Liver (tissue), 9 donors: Measurements from ENCODE around the gene KNCN. TPM values are rescaled to one million over a fixed set of nuclear protein-coding genes. Genes with fewer than 3 reads are reported as not detected.

Experiments used
- DNase-seq: peaks from one replicate; pipeline ENCODE4 v3.0.0-alpha.2; 2017; ENCODE audit warnings: low spot score
- H3K27ac ChIP-seq, 2 donors: one replicate each; pipeline ENCODE4 v1.7.0; 2013; ENCODE audit warnings: inconsistent platforms in 2 of 2, low read length in 2 of 2, control low read depth in 1 of 2, low read depth in 1 of 2, mild to moderate bottlenecking in 1 of 2
- H3K27me3 ChIP-seq, 4 donors: one replicate each; pipeline versions ENCODE4 v1.6.1 to v1.7.0; 2013; ENCODE audit warnings: low read length in 3 of 4, inconsistent platforms in 1 of 4, mild to moderate bottlenecking in 1 of 4, moderate library complexity in 1 of 4; ENCODE audit not compliant: control insufficient read depth in 4 of 4, insufficient read depth in 4 of 4
- H3K36me3 ChIP-seq, 4 donors: one replicate each; pipeline versions ENCODE4 v1.6.1 to v1.7.0; 2013; ENCODE audit warnings: low read length in 3 of 4, mild to moderate bottlenecking in 3 of 4, low read depth in 1 of 4, moderate library complexity in 1 of 4; ENCODE audit not compliant: control insufficient read depth in 4 of 4, insufficient read depth in 3 of 4
- H3K4me1 ChIP-seq, 4 donors: one replicate each; pipeline versions ENCODE4 v1.6.1 to v1.7.0; 2013; ENCODE audit warnings: low read length in 3 of 4, mild to moderate bottlenecking in 3 of 4, moderate library complexity in 1 of 4; ENCODE audit not compliant: control insufficient read depth in 4 of 4, insufficient read depth in 4 of 4
- H3K4me3 ChIP-seq, 3 donors: one replicate each; pipeline versions ENCODE4 v1.6.1 to v1.7.0; 2013; ENCODE audit warnings: low read length in 3 of 3, control low read depth in 1 of 3, low read depth in 1 of 3, mild to moderate bottlenecking in 1 of 3
- H3K9ac ChIP-seq, 2 donors: one replicate each; pipeline ENCODE4 v1.7.0; 2013; ENCODE audit warnings: low read length in 2 of 2, mild to moderate bottlenecking in 2 of 2, moderate library complexity in 2 of 2, control low read depth in 1 of 2, low read depth in 1 of 2
- H3K9me3 ChIP-seq, 4 donors: one replicate each; pipeline versions ENCODE4 v1.6.1 to v1.7.0; 2013; ENCODE audit warnings: low read length in 3 of 4; ENCODE audit not compliant: control insufficient read depth in 4 of 4
- ATF3 ChIP-seq: IDR thresholded peaks from 2 replicates; pipeline ENCODE4 v1.6.1; 2016; ENCODE audit warnings: antibody characterized with exemption
- CTCF ChIP-seq: fragments of 150-350 bp; IDR thresholded peaks from 2 replicates; pipeline ENCODE4 v1.5.1; 2017; ENCODE audit warnings: improper control_type of control experiment, low read depth, low read length; ENCODE audit not compliant: missing input control
- FOXA1 ChIP-seq: IDR thresholded peaks from 2 replicates; pipeline ENCODE4 v1.6.1; 2016; ENCODE audit warnings: antibody characterized with exemption
- GABPA ChIP-seq, 2 donors: IDR thresholded peaks in 1 of 2; conservative IDR thresholded peaks in 1 of 2; 2 replicates each; pipeline ENCODE4 v1.6.1; 2016; ENCODE audit warnings: antibody characterized with exemption in 2 of 2, mild to moderate bottlenecking in 1 of 2, moderate library complexity in 1 of 2
- HNF4A ChIP-seq, 2 donors: conservative IDR thresholded peaks; 2 replicates each; pipeline ENCODE4 v1.6.1; 2016; ENCODE audit warnings: antibody characterized with exemption in 2 of 2, mild to moderate bottlenecking in 2 of 2
- HNF4G ChIP-seq: IDR thresholded peaks from 2 replicates; pipeline ENCODE4 v1.6.1; 2016; ENCODE audit warnings: antibody characterized with exemption
- JUND ChIP-seq, 2 donors: IDR thresholded peaks; 2 replicates each; pipeline ENCODE4 v1.6.1; 2016; ENCODE audit warnings: antibody characterized with exemption in 2 of 2
- MAX ChIP-seq: IDR thresholded peaks from 2 replicates; pipeline ENCODE4 v1.6.1; 2016; ENCODE audit warnings: antibody characterized with exemption
- NR2F2 ChIP-seq: IDR thresholded peaks from 2 replicates; pipeline ENCODE4 v1.6.1; 2016; ENCODE audit warnings: antibody characterized with exemption
- RAD21 ChIP-seq, 2 donors: IDR thresholded peaks; 2 replicates each; pipeline ENCODE4 v1.6.1; 2016; ENCODE audit warnings: antibody characterized with exemption in 2 of 2, mild to moderate bottlenecking in 2 of 2
- RXRA ChIP-seq, 2 donors: IDR thresholded peaks; 2 replicates each; pipeline ENCODE4 v1.6.1; 2017 to 2018; ENCODE audit warnings: antibody characterized with exemption in 2 of 2, mild to moderate bottlenecking in 1 of 2
- SP1 ChIP-seq: IDR thresholded peaks from 2 replicates; pipeline ENCODE4 v1.6.1; 2018; ENCODE audit warnings: antibody characterized with exemption, mild to moderate bottlenecking
- TAF1 ChIP-seq: conservative IDR thresholded peaks from 2 replicates; pipeline ENCODE4 v1.6.1; 2016; ENCODE audit warnings: antibody characterized with exemption, mild to moderate bottlenecking
- YY1 ChIP-seq: IDR thresholded peaks from 2 replicates; pipeline ENCODE4 v1.6.1; 2016; ENCODE audit warnings: antibody characterized with exemption, mild to moderate bottlenecking
- ZBTB33 ChIP-seq: IDR thresholded peaks from 2 replicates; pipeline ENCODE4 v1.6.1; 2016; ENCODE audit warnings: antibody characterized with exemption
- WGBS: extraction: QIAGEN DNeasy Blood & Tissue Kit; methylation state at CpG from one replicate; pipeline ENCODE4 v1.1.7; 2013; 5-methylcytosine and 5-hydroxymethylcytosine counted together
- polyA plus RNA-seq, 2 donors: library from polyadenylated mRNA; stranded (reverse) in 1 of 2; unstranded in 1 of 2; fragments of 200-250 nt in 1 of 2; fragments of >200 nt in 1 of 2; fragmentation: Nextera tagmentation in 1 of 2; extraction: Ambion mirVana in 1 of 2; gene quantifications; one replicate each; pipeline versions ENCODE4 v1.2.1 to v1.2.3, GENCODE V29; 2013 to 2015
- total RNA-seq, 2 donors: library from RNA; depleted of rRNA; stranded (reverse); fragments of >200 nt; gene quantifications; one replicate each; pipeline ENCODE4 v1.2.3, GENCODE V29; 2014
- donor health status: healthy.
- donor health status: healthy.
- donor health status: healthy.
- donor health status: healthy.
- donor health status: healthy.

KNCN gene
- total and polyA plus RNA-seq, 4 donors = not detected

- TF ChIP-seq CTCF (no peak), ATF3 (no peak)
Observed at GRCh38 chr1:46522184-46522968, 29.1 kb downstream of the KNCN start (continued).

- no peak for DNase-seq
- no peaks in the 10 kb centered on the region for H3K9me3 ChIP-seq
- peaks cover 0 to 4% (median 0%) of the 10 kb centered on the region in 4 donors for H3K27me3 ChIP-seq
- no peaks in the 10 kb centered on the region for H3K36me3 ChIP-seq
- no peak overlapping the region for H3K4me3 ChIP-seq
- WGBS = 83% methylated on average over 2 of the region's 2 CpGs
- H3K9ac ChIP-seq = no peak overlapping the region
- TF ChIP-seq TAF1 (no peak), JUND (IDR thresholded peaks at IDR 0.05) (no peak), CTCF (no peak), ZBTB33 (no peak), GABPA (IDR thresholded peaks at IDR 0.05 in 1 of 2, conservative IDR thresholded peaks at IDR 0.05 in 1 of 2) (no peak), MAX (no peak), HNF4A (conservative IDR thresholded peaks at IDR 0.05) (no peak), RAD21 (IDR thresholded peaks at IDR 0.05) (no peak), ATF3 (no peak), SP1 (no peak), HNF4G (no peak), NR2F2 (no peak), FOXA1 (no peak), RXRA (IDR thresholded peaks at IDR 0.05) (no peak), YY1 (no peak)
- no peak overlapping the region for H3K27ac ChIP-seq
- H3K4me1 ChIP-seq = peaks cover 0 to 13% (median 7%) of the 10 kb centered on the region in 4 donors
Observed at GRCh38 chr1:46521414-46521813, 30.0 kb downstream of the KNCN start.
